Gastroesophageal sphincter (tissue), 3 donors: ENCODE data around the gene LBHD2.

ENCODE experiments used
- CTCF ChIP-seq, 4 experiments: fragments of 200-600 bp in 2 of 4; fragments of 450-650 bp in 2 of 4; sonication (generic) in 1 of 4; IDR thresholded peaks; one replicate each; pipeline ENCODE4 v1.5.1; 2017 to 2019; ENCODE audit warnings: antibody characterized with exemption in 4 of 4, mild to moderate bottlenecking in 2 of 4, moderate library complexity in 2 of 4
- POLR2A ChIP-seq, 2 donors: fragments of 450-650 bp; IDR thresholded peaks; one replicate each; pipeline ENCODE4 v1.6.1; 2017; ENCODE audit warnings: antibody characterized with exemption in 2 of 2, mild to moderate bottlenecking in 2 of 2, moderate library complexity in 1 of 2

DNA sequence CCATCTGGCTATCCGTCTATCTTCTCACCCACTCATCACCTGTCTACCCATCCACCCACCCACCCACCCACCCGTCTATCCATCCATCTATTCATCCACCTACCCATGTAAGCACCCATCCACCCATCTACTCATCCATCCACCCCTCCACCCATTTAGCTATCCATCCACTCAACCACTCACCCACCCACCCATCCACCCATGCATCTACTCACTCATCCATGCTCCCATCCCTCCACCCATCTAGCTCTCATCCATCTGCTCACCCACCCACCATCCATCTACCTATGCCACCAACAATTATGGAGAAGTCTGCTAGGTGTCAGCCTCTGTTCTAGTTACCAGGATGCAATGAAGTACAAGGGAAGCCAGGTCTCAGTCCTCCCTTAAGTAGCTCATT is 50.4 kb downstream of the LBHD2 start:
- no peak for TF ChIP-seq POLR2A (IDR thresholded peaks at IDR 0.05)
- TF ChIP-seq CTCF (IDR thresholded peaks at IDR 0.05) = no peak
